B cell (primary cell): ENCODE results near the gene LRRC4C. TPM values are rescaled to one million over a fixed set of nuclear protein-coding genes. Genes with fewer than 3 reads are reported as not detected.

Experiments
- ATAC-seq: fragments of 200-7000 bp; cut with Tn5 transposase; one replicate; pipeline ENCODE4 v1.10.0; 2021; ENCODE audit warnings: low read depth, mild to moderate bottlenecking, moderate number of reproducible peaks, moderate library complexity
- CTCF ChIA-PET: fragments of 350-600 bp; sonication (Branson Sonifier 250); formaldehyde crosslinking; loops from one replicate; lab custom pipeline; 2021; ENCODE audit warnings: antibody characterized with exemption, inconsistent platforms; lab: Charles Lee
- POLR2A ChIA-PET: fragments of 350-600 bp; sonication (Branson Sonifier 250); formaldehyde crosslinking; loops from one replicate; lab custom pipeline; 2021; ENCODE audit warnings: antibody characterized with exemption; lab: Charles Lee
- DNase-seq: peaks from one replicate; pipeline ENCODE4 v3.0.0; 2013
- H2AFZ ChIP-seq: 2 replicates; pipeline ENCODE4 v1.6.1; 2012; ENCODE audit warnings: mild to moderate bottlenecking, low read depth, low read length; ENCODE audit not compliant: insufficient read depth, poor library complexity, severe bottlenecking
- H3K27ac ChIP-seq, 2 donors: 1 replicate in 1 of 2; 2 replicates in 1 of 2; pipeline ENCODE4 v1.5.1; 2012 to 2013; ENCODE audit warnings: low read length in 2 of 2, mild to moderate bottlenecking in 2 of 2, moderate library complexity in 1 of 2
- H3K27me3 ChIP-seq, 4 experiments: fragments of 200-600 bp in 1 of 4; sonication (generic) in 1 of 4; replicated peaks in 1 of 4; 1 replicate in 2 of 4; 2 replicates in 2 of 4; pipeline versions ENCODE4 v1.6.1 to v1.7.0; 2013 to 2016; ENCODE audit warnings: low read length in 3 of 4, mild to moderate bottlenecking in 2 of 4, mixed read lengths in 1 of 4, moderate library complexity in 1 of 4; ENCODE audit not compliant: insufficient read depth in 4 of 4, control insufficient read depth in 3 of 4; ENCODE audit errors: control extremely low read depth in 1 of 4
- H3K36me3 ChIP-seq, 2 experiments: replicated peaks in 1 of 2; 1 replicate in 1 of 2; 2 replicates in 1 of 2; pipeline versions ENCODE4 v1.6.1 to v1.7.1; 2013; ENCODE audit warnings: low read length in 1 of 2; ENCODE audit not compliant: insufficient read depth in 2 of 2, control insufficient read depth in 1 of 2; ENCODE audit errors: control extremely low read depth in 1 of 2, extremely low read depth in 1 of 2
- H3K4me1 ChIP-seq, 2 donors: fragments of 200-600 bp in 1 of 2; sonication (generic) in 1 of 2; 1 replicate in 1 of 2; 2 replicates in 1 of 2; pipeline versions ENCODE4 v1.5.1 to v1.6.1; 2013 to 2017; ENCODE audit warnings: low read length in 2 of 2; ENCODE audit not compliant: control insufficient read depth in 2 of 2, insufficient read depth in 2 of 2
- H3K4me2 ChIP-seq: replicated peaks from 2 replicates; pipeline ENCODE3; 2012; ENCODE audit warnings: mild to moderate bottlenecking, low read depth, low read length; ENCODE audit not compliant: poor library complexity, severe bottlenecking
- H3K4me3 ChIP-seq, 5 experiments: fragments of 200-600 bp in 1 of 5; sonication (generic) in 1 of 5; 1 replicate in 3 of 5; 2 replicates in 2 of 5; pipeline versions ENCODE4 v1.5.1 to v1.7.0; 2011 to 2016; ENCODE audit warnings: low read length in 4 of 5, mild to moderate bottlenecking in 4 of 5, low read depth in 2 of 5, control low read depth in 1 of 5, moderate library complexity in 1 of 5; ENCODE audit not compliant: insufficient read depth in 1 of 5; ENCODE audit errors: control extremely low read depth in 1 of 5, extremely low read depth in 1 of 5
- H3K79me2 ChIP-seq: fragments of 200-600 bp; sonication (generic); one replicate; pipeline ENCODE4 v1.6.0; 2016; ENCODE audit warnings: low read length; ENCODE audit not compliant: control insufficient read depth, insufficient read depth
- H3K9ac ChIP-seq: fragments of 200-600 bp; sonication (generic); 2 replicates; pipeline ENCODE4 v1.6.1; 2017; ENCODE audit warnings: mild to moderate bottlenecking, low read length, moderate library complexity
- H3K9me3 ChIP-seq, 3 donors: one replicate each; pipeline versions ENCODE4 v1.6.1 to v1.7.1; 2013; ENCODE audit warnings: low read length in 2 of 3; ENCODE audit not compliant: control insufficient read depth in 2 of 3, insufficient read depth in 1 of 3; ENCODE audit errors: control extremely low read depth in 1 of 3
- H4K20me1 ChIP-seq: 2 replicates; pipeline ENCODE4 v1.6.0; 2012; ENCODE audit warnings: mild to moderate bottlenecking, low read length; ENCODE audit not compliant: insufficient read depth, control insufficient read depth, poor library complexity, severe bottlenecking
- H3K27ac Mint-ChIP-seq: one replicate; pipeline ENCODE4 v1.8.0; 2021; ENCODE audit warnings: mixed read lengths
- H3K27me3 Mint-ChIP-seq: one replicate; pipeline ENCODE4 v1.8.0; 2021; ENCODE audit warnings: mixed read lengths
- H3K4me1 Mint-ChIP-seq: one replicate; pipeline ENCODE4 v1.8.0; 2021; ENCODE audit warnings: mixed read lengths
- H3K4me3 Mint-ChIP-seq: one replicate; pipeline ENCODE4 v1.8.0; 2021; ENCODE audit warnings: mixed read lengths
- H3K9me3 Mint-ChIP-seq: one replicate; pipeline ENCODE4 v1.8.0; 2022; ENCODE audit warnings: mixed read lengths; ENCODE audit not compliant: insufficient read depth
- EZH2 ChIP-seq: IDR thresholded peaks from 2 replicates; pipeline ENCODE4 v1.6.1; 2012; ENCODE audit warnings: borderline replicate concordance, low read depth, mild to moderate bottlenecking, moderate library complexity, low read length; ENCODE audit not compliant: insufficient read depth, poor library complexity, severe bottlenecking
- WGBS: methylation state at CpG from one replicate; pipeline ENCODE4 v1.1.5; 2013; ENCODE audit warnings: missing lambda C conversion rate; ENCODE audit not compliant: insufficient coverage; 5-methylcytosine and 5-hydroxymethylcytosine counted together
- intact Hi-C: fragments of 100-400 bp; cut with micrococcal nuclease; formaldehyde crosslinking; loops from one replicate; pipeline ENCODE4 v1.10.0; 2022
- polyA plus RNA-seq: library from polyadenylated mRNA; depleted of rRNA; stranded (reverse); fragments of >200 nt; gene quantifications from 2 replicates; pipeline ENCODE4 v1.2.3, GENCODE V29; 2012
- total RNA-seq, 2 donors: library from RNA; stranded (reverse); fragments of 120-200 nt in 1 of 2; gene quantifications; 1 replicate in 1 of 2; 2 replicates in 1 of 2; pipeline versions ENCODE4 v1.2.3 to v1.2.4, GENCODE V29; 2013 to 2022
- TF ChIP-seq, protein P1 (sequence below): fragments of 200-600 bp; IDR thresholded peaks from one replicate; pipeline ENCODE4 v1.8.0; 2022; ENCODE audit warnings: antibody characterized with exemption, mild to moderate bottlenecking

Gene LRRC4C
- total and polyA plus RNA-seq, 2 donors (not counting 1 experiment from before 2014, with no cell fraction given), result 0.57 TPM; not detected in 1

DNA sequence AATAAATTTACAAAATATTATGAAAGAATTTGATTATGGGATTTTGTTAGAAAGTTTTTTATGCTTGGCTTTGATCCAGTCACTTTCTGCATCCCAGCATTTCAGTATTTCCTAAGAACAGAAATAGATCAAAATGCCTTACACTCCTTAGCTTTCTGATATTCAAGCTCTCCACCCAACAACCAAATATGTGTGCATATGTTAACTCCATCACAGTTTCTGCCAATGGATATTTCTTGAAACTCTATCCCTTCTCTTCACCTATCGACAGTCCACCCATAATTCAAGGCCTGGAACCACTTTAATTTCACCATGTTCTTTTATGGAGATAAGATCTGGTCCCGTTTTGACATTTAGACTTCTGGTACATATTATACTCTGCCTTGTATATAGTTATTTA lies 565.0 kb downstream of the LRRC4C start:
- WGBS, result no CpG with 5 or more reads among the region's 2 CpGs
- peaks cover 0 to 2% (median 0%) of the 10 kb centered on the region in 3 donors for H3K9me3 ChIP-seq

DNA sequence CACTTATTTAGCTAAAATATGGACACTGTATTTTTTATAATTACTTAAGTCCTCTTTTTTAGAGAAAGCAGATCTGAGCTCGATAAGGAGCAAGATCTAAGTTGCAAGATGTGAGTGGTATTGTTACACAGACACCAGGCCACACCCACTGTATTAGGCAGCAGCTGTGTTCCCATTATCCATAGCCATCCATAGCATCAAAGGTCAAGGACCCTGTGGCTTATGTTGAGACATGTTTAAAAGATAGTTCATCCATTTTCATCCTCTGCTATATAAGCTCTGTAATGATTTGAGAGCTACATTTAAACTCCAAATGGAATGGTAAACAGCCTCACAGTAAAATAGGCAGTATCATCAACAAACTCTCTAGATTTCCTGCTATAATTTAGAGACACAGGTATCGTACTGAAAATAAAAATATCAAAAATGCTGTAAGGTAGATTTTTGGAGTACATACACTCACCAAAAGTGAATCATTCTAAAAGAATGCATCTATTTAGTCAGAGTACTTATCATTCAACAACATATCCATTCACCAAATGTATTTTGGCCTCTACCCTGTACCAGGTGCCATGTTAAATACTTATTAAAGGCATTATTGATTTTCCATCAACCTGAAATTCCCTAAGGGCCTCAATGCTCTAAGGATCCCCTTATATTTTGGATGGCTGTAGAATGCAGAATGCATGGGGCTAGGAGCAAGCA lies 574.0 kb downstream of the LRRC4C start:
- Mint-ChIP-seq H3K9me3 (peaks cover 4% of the 10 kb centered on the region), H3K4me3 (no peak overlapping the region), H3K27ac (no peak overlapping the region), H3K27me3 (no peaks in the 10 kb centered on the region), H3K4me1 (no peaks in the 10 kb centered on the region)
- ATAC-seq, result no peak
- no peak overlapping the region for H3K4me2 ChIP-seq
- H3K36me3 ChIP-seq, result no peaks in the 10 kb centered on the region
- H4K20me1 ChIP-seq, result no peaks in the 10 kb centered on the region
- intact Hi-C loops, result no loop called here
- ChIA-PET POLR2A (no interaction called here), CTCF (no interaction called here)
- H3K27me3 ChIP-seq, result no peaks in the 10 kb centered on the region
- DNase-seq, result no peak
- no peak overlapping the region for H3K27ac ChIP-seq
- H3K4me3 ChIP-seq, result no peak overlapping the region
- no peaks in the 10 kb centered on the region for H3K79me2 ChIP-seq
- no peak for TF ChIP-seq EZH2
- TF ChIP-seq, protein P1, sequence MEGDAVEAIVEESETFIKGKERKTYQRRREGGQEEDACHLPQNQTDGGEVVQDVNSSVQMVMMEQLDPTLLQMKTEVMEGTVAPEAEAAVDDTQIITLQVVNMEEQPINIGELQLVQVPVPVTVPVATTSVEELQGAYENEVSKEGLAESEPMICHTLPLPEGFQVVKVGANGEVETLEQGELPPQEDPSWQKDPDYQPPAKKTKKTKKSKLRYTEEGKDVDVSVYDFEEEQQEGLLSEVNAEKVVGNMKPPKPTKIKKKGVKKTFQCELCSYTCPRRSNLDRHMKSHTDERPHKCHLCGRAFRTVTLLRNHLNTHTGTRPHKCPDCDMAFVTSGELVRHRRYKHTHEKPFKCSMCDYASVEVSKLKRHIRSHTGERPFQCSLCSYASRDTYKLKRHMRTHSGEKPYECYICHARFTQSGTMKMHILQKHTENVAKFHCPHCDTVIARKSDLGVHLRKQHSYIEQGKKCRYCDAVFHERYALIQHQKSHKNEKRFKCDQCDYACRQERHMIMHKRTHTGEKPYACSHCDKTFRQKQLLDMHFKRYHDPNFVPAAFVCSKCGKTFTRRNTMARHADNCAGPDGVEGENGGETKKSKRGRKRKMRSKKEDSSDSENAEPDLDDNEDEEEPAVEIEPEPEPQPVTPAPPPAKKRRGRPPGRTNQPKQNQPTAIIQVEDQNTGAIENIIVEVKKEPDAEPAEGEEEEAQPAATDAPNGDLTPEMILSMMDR, result no peak
- H3K9ac ChIP-seq, result no peak overlapping the region
- WGBS, result no CpG with 5 or more reads among the region's 2 CpGs
- peaks cover 0 to 1% (median 0%) of the 10 kb centered on the region in 3 donors for H3K9me3 ChIP-seq
- H2AFZ ChIP-seq, result no peak overlapping the region
- no peaks in the 10 kb centered on the region for H3K4me1 ChIP-seq

More for the DNA sequence above, 565.0 kb downstream of the LRRC4C start:
- H4K20me1 ChIP-seq, result no peaks in the 10 kb centered on the region
- no peaks in the 10 kb centered on the region for H3K4me1 Mint-ChIP-seq
- peaks cover 4% of the 10 kb centered on the region for H3K9me3 Mint-ChIP-seq
- ChIA-PET CTCF (no interaction called here), POLR2A (no interaction called here)
- H3K4me2 ChIP-seq, result no peak overlapping the region
- TF ChIP-seq, protein P1, result no peak
- no peak for TF ChIP-seq EZH2
- no peaks in the 10 kb centered on the region for H3K79me2 ChIP-seq
- H2AFZ ChIP-seq, result no peak overlapping the region
- H3K4me1 ChIP-seq, result no peaks in the 10 kb centered on the region
- H3K4me3 Mint-ChIP-seq, result no peak overlapping the region
- no peak overlapping the region for H3K27ac ChIP-seq
- no peaks in the 10 kb centered on the region for H3K36me3 ChIP-seq
- H3K27ac Mint-ChIP-seq, result no peak overlapping the region
- intact Hi-C loops, result no loop called here
- no peak for ATAC-seq
- H3K27me3 ChIP-seq, result no peaks in the 10 kb centered on the region
- no peak for DNase-seq
- no peak overlapping the region for H3K9ac ChIP-seq
- no peak overlapping the region for H3K4me3 ChIP-seq
- H3K27me3 Mint-ChIP-seq, result no peaks in the 10 kb centered on the region
